NCI-H146 treated with DMSO at 0.1 percent for 48 hours (cell line): ENCODE measurements around the gene SLC44A1.
A peak's percentile ranks its signal among the peaks of the same experiment; 100 is the strongest.

Source experiments
- DNase-seq: peaks from one replicate; lab custom pipeline; 2025; ENCODE audit not compliant: unreplicated experiment; lab: John Stamatoyannopoulos, UW

Gene SLC44A1

DNA sequence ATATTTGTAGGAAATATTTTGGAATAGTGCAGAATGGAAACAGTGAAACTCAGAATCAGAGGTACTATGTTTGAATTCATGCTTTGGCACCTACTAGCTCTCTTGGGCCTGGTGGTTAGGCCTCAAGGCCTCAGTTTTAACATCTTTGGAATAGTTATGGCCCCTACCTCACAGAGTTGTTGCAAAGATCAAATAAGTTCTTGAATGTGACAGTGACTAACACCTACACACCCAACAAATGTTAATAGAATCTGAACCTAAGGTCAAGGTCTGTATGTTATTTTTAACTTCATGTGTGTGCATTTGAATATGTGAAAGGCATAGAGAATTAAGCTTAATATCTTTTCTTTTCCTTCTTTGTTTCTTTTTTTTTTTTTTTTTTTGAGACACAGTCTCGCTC is 87.3 kb downstream of the SLC44A1 start:
- no peak for DNase-seq

DNA sequence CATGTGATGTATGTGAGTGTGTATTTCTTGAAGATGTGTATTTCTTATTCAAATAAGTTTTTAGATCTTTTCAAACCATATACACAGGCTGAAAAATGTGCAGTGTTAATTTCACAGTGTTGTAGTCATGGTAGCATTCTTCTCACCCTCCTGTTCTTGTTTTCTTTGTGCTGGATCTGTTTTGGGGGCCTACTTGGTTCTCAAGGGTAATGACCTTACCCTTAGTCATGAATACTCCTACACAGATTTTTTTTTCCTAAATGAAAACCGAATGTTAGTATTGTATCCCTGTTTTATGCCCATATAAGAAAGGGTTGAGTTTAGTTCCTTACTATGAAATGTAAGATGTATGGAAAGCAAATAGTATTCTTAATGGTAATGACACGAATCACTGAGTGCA is 88.0 kb downstream of the SLC44A1 start:
- DNase-seq: no peak

DNA sequence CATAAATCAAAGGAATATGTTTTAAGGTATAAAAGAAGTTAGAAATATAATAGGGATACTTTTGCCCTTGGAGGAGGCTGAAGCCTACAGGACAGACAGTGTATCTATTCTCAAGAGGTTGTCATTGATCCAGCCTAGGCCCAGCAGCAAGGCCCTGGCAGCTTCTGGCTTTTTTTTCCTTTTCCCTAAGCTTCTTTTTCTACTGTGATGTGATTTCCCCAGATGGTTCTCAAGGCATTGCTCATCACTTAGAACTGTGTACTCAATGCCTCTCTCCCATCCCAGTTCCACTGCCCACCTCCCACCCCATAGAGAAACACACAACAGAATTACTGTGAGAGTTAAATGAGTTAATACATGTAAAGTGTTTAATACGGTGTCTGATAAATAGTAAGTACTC is 88.6 kb downstream of the SLC44A1 start:
- no peak for DNase-seq

DNA sequence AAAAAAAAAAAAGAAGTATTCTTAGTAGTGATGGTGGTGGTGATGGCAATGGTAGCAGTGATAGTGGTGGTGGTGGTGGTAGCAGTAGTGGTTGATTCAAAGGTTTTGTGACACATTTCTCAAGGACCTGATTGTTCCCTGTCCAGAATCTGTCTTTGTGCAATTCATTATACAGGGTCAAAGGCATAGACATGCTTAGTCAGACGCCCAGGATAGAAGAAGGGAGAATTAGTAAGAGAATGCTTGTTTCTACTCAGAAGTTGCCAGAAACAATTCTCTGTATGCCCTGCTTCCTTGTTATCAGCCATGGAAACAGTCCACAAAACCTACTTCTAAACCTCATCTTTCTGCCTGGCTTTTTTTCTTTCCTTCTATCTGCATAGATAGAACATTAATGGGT is 89.4 kb downstream of the SLC44A1 start:
- no peak for DNase-seq

DNA sequence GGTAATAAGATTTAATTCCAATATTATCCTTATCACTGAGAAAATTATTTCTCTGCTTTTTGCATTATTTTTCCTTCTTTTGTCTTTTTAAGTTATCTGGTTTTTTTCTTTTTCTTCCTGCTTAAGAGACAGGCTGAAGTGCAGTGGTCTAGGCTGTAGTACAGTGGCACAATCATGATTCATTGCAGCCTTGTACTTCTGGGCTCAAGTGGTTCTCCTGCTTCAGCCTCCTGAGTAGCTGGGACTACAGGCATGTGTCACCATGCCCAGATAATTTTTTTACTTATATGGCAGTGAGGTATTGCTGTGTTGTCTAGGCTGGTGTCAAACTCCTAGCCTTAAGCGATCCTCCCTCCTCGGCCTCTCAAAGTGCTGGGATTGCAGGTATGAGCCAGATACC is 93.9 kb downstream of the SLC44A1 start:
- no peak for DNase-seq

DNA sequence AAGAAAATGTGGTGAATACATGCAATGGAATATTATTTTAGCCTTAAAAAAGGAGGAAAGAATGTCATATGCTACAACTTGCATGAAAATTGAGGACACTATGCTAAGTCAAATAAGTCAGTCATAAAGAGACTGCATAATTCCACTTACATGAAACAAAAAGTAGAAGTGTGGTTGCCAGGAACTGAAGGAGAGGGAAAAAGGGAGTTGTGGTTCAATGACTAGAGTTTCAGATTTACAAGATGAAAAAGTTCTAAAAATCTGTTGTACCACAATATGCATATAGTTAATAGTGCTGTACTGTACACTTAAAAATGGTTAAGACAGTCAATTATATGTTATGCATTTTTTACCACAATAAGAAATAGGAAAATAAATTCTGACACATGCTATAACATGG is 95.4 kb downstream of the SLC44A1 start:
- DNase-seq: no peak

DNA sequence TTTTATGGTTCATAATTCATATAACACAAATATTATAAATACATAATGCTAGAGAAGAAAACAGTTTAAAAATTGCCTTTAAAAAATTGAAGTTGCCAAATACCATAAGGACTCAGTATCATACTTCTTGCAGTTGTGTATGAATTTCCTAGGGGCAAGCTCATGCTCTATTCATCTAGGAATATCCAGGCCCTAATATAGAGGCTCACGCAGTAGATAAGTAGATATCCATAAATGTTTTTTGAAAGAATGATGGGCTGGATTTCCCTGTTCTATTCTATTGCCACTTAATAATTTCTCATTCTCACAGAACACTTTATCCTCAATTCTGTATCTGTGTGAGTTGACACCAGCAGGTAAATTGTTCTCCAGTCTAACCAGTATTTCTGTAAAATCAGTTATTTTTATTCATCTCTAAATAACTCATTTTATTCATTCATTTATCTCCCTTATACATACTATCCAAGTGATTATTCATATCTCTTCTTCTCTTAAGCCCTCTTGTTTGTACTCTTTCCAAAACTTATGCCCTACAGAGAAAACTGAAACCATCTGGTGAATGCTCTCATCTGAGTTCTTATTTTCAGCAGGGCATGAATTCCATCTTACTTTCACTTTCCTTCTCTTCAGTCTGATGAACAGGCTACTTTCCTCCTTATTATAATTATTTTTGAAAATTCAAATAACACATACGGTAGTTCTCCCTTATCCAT is 97.1 kb downstream of the SLC44A1 start:
- DNase-seq: no peak

DNA sequence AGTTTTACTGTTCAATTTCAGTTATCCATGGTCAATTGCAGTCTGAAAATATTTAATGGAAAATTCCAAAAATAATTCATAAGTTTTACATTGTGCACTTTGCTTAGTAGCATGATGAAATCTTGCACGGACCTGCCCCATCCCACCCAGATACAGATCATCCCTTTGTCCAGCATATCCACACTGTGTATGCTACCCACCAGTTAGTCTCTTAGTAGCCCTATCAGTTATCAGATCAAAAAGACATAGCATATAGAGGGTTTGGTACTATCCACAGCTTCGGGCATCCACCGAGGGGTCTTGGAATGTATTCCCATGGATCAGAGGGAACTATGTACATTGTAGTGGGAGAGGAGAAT is 97.7 kb downstream of the SLC44A1 start:
- no peak for DNase-seq

DNA sequence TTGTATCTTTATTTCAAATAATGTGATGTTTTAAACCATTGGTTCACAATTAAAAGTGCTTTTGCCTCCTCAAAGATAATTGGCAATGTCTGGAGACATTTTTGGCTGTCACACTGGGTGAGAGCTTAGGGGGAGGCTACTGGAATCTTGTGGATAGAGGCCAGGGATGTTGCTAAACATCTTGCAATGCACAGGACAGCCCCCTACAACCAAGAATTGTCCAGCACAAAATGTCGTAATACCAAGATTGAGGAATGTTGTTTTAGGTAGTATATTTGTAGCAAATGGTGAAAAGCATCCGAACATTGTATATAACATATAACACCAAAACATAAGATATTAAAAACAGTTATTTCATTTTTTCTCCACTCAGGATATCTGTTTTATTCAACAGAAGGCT is 99.8 kb downstream of the SLC44A1 start:
- DNase-seq: no peak

DNA sequence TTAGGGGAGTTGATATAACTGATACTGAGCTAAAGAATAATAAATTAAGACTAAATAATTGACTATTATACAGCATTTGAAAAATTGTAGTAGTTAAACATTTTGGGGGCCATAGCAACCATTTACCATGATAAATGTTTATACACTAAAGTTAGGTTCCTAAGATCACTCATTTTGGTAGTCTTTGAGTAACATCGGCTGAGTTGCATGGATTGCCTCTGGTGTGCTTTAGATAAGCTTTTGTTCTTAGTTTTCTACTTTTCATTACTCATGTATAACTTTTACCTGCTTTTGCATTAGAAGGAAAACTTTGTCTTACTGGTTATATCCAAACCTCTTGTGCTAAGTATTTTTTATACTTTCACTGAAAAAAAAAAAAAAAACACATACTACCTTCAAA is 101.2 kb downstream of the SLC44A1 start:
- DNase-seq: no peak

DNA sequence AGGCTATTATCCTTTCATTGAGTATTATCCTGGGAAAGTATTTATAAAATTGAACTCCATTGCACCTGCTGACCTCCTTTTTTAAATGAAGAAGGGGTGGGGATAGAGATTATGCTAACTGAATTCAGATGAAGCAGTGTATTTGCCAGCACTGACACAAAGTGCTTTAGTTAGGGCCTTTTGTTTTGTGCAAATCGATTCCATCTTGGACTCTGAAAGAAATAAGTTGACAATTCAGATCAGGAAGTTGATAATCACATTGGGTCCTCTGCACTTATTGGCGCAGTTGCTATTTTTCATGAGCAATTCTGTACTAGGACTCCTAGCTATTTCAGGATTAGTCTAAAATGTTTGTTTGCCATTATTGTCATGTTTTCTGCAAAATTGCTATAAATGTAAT is 101.8 kb downstream of the SLC44A1 start:
- DNase-seq: peak; percentile 19

DNA sequence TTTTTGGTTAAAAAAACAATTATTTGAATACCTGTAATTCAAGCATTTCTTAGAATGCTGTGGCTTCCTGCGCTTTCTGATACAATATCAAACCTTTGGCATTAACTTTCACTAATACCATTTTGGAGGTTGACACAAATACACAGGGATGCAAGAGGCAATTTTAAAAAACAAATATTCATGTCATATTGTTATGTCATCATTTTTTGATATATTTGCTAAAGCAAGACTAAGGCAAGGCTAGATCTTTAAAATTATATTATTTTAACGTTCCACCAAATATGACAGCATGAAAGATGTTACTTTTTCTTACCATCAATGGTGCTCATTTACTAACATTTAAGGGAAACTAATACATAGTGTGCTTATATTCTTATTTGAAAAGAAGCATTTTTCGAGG is 110.0 kb downstream of the SLC44A1 start:
- no peak for DNase-seq

DNA sequence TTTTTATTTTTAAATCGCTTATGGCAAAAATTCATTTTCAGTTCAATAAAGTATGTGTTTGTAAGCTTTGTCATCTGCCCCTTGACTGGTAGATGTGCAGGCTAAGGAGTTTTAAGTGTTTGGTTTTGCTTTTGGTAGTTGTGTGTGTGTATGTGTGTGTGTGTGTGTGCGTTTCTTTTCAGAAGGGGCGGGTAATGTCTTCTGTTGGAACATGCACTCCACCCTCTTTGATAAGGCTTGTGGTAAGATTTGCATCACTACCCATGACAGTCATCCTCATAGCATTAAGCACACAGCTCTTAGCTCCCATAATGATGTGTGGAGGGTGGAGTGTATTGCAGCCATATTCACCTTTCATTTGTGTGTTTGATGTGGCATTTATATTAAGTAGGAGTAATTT is 111.3 kb downstream of the SLC44A1 start:
- no peak for DNase-seq

DNA sequence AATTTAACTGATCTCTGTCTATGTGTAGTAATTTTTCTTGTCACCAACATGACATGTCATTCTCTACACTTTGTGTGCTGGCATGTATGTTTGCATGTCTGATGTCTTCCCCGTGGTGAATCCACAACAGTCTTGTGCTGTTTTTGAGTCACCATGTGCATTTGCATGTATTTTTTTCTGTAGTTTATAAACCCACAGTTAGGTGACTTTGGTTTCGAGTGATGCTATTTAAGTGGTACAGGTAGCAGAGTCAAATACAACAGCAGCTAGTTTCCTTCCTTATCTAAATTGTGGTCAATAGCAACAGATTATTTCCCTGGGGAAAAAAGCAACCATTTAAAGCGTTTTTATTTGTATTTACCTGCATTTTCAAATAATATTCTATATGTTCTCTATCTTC is 113.5 kb downstream of the SLC44A1 start:
- DNase-seq: no peak

DNA sequence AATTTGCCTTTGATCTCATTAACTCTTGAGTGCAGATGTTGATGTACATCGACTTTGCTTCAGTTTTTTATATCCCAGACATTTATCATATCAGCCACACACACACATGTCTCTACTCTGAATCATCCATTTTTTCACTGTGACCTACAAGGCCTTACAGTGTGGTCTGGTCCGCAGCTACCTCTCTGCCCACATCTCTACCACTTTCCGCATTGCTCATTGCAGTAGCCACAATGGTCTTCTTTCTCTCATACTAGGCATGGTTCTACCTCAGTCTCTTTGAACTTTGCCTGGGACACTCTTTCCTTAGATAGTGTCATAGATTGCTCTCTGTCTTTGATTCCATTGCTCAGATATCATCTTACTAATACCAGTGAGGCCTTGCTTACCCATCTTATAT is 115.4 kb downstream of the SLC44A1 start:
- no peak for DNase-seq

DNA sequence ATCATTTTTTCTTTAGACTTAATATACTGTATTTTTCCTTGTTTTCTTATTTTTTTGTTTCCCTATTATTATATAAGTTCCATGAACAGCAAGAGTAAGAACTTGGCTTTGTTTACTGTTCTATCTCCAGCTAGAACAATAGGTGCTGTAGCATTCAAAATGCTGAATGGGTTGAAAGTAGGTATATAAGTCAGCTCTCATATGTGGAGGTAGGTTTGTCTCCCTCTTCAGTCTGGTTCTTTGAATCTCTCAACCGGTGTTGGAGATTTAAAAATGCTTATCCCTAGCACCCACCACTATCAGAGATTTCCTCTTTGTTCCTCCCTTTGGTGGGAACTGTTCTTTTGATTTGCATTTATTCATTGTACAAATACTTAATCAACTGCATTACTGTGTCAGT is 115.9 kb downstream of the SLC44A1 start:
- DNase-seq: no peak

DNA sequence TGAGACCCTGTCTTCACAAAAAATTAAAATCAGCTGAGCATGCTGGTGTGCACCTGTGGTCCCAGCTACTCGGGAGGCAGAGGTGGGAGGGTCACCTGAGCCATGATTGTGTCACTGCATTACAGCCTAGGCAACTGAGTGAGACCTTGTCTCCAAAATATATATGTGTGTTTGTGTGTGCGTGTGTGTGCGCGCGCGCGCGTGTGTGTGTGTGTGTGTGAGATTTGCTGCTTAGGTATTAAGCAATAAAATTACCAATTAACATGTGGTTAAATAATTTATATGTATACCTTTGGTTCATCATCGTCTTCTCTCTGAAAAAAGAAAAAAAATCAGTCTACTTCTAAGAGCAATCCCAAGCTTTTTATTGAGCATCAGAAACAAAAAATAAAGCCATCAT is 117.4 kb downstream of the SLC44A1 start:
- no peak for DNase-seq

DNA sequence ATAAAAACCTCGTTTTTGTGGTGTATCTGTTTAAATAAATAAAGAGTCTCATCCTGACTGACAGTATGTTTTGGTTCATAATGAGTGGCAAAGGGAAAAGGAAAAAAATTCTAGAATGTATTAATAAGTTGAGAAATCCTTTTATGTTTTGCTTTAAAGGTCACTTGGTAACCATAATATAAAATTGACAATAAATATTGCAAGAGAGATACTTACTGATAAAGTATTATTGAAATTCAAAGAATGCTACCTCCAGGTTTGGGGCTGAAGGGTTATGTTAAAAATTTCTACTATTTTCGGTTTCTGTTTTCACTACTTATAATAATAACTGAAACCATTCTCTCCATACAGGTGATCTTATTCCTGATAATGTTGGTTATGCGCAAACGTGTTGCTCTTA is 118.0 kb downstream of the SLC44A1 start:
- no peak for DNase-seq

DNA sequence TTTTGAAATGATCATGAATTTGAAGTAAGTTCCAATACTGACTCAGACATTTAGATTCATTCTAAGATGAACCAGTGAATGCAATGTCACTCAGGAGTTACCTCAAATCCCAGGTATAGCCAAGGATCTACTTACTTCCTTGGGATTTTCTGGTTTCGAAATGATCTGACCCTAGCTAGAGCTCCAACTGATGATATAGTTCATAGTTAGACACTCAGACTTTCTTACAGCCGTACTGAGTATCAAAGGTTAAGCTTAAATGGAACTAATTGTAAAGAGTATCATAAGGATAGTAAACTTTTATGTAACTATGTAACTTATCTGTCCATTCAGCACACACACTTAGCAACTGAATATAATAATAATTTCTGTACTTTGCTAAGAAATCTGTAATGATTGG is 119.4 kb downstream of the SLC44A1 start:
- DNase-seq: no peak

DNA sequence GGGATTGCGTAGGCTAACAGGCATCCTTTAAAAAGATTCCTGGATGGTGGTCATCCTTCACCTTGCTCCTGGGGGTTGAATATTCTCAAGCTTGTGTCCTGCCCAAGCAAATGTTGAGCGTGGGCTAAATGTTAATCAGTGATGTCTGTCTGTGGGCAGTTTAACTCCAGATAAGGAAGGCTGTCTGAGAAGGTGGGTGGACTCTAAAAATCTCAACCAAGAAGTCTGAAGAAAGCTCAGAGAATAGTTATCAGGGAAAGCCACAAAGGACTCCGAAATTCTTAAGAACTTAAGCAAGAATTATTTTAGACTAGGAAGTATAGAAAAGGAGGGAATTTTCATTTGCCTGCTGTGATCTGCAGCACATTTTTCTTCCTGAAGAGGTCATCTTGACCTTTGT is 125.5 kb downstream of the SLC44A1 start:
- DNase-seq: no peak

DNA sequence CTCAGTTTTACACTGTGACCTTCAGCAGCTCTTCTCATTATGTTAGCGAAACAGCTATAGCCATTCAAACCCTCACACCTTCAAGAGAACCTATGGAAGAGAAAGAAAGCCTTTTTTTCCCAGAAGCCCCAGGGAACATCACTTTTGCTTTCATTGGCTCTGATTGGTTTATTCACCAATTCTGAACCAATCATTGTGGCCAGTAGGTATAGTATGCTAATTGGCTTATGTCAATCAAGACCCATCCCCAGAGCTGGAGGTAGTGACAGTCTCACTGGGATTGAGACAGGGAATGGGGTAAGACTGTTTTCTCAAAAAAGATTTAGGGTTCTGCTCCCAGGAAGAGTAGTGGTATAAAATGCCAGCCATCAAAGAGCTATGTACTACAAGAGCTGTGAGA is 129.3 kb downstream of the SLC44A1 start:
- DNase-seq: no peak

DNA sequence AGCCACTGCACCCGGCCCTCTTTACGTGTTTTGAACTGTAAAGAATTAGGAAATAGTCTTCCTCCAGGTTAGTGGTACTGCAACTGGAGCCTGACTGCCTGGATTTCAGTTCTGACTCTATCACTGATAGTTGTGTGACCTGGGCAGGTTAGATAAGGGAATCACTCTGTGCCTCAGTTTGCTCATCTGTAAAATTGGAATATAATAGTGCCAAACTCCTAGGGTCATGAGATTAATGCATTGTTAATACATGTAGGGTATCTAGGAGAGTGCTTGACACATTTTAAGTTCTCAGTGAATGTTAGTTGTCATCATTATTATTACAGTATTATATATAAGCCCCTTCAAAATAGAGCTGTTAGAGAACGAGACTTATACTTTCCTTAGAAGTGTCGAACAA is 130.9 kb downstream of the SLC44A1 start:
- DNase-seq: no peak

DNA sequence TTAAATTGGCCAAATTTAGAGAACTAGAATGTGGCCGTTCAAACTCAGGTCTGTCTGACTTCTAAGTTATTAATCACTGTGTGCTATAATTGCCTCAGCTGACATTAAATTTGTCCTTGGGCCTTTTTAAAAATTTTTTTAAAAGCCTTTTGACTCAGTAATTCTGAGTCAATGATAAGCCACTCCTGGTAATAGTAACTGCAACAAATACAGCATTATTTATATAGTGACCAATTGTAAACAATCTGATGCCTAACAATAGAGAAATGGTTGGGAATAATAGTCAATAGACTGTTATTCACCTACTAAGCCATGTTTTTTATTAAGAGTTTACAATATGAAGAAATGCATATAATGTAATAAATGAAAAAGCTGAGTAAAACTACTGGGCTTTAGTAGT is 132.4 kb downstream of the SLC44A1 start:
- DNase-seq: no peak
